Measurements from ENCODE around the gene NEDD1.

Gene NEDD1

GRCh38 chr12:96906849-96907670 is at the start of gene NEDD1:
Gene NEDD1 (plus strand): TSS chr12:96907257. CDS start chr12:96909760, 2,503 bp downstream.
- DNase-seq (ENCODE audit: low read depth in 2 of 2, low spot score in 1 of 2) = peak; percentile 54 to 65

- DNase-seq (ENCODE audit: low read depth in 2 of 2, low spot score in 1 of 2) = no peak
Measured at GRCh38 chr12:96858162-96858561, 48.9 kb upstream of the NEDD1 start.

- DNase-seq (ENCODE audit: low read depth in 2 of 2, low spot score in 1 of 2) = no peak
Measured at GRCh38 chr12:96861656-96862055, 45.4 kb upstream of the NEDD1 start.

- DNase-seq (ENCODE audit: low read depth in 2 of 2, low spot score in 1 of 2) = no peak
Measured at GRCh38 chr12:96862326-96862725, 44.7 kb upstream of the NEDD1 start.

- DNase-seq (ENCODE audit: low read depth in 2 of 2, low spot score in 1 of 2) = no peak
Measured at GRCh38 chr12:96864335-96864734, 42.7 kb upstream of the NEDD1 start.

- DNase-seq (ENCODE audit: low read depth in 2 of 2, low spot score in 1 of 2) = no peak
Measured at GRCh38 chr12:96866801-96867590, 40.1 kb upstream of the NEDD1 start.

GRCh38 chr12:96870946-96871345 is 36.1 kb upstream of the NEDD1 start:
- no peak for DNase-seq (ENCODE audit: low read depth in 2 of 2, low spot score in 1 of 2)

- DNase-seq (ENCODE audit: low read depth in 2 of 2, low spot score in 1 of 2) = no peak
Measured at GRCh38 chr12:96872961-96873360, 34.1 kb upstream of the NEDD1 start.

GRCh38 chr12:96874211-96874610 is 32.8 kb upstream of the NEDD1 start:
- DNase-seq (ENCODE audit: low read depth in 2 of 2, low spot score in 1 of 2) = no peak

GRCh38 chr12:96876966-96877365 is 30.1 kb upstream of the NEDD1 start:
- DNase-seq (ENCODE audit: low read depth in 2 of 2, low spot score in 1 of 2) = no peak

GRCh38 chr12:96878704-96879103 is 28.4 kb upstream of the NEDD1 start:
- DNase-seq (ENCODE audit: low read depth in 2 of 2, low spot score in 1 of 2) = no peak

- DNase-seq (ENCODE audit: low read depth in 2 of 2, low spot score in 1 of 2) = no peak
Measured at GRCh38 chr12:96879301-96879700, 27.8 kb upstream of the NEDD1 start.

GRCh38 chr12:96880220-96880619 is 26.8 kb upstream of the NEDD1 start:
- DNase-seq (ENCODE audit: low read depth in 2 of 2, low spot score in 1 of 2) = no peak

GRCh38 chr12:96881608-96882007 is 25.4 kb upstream of the NEDD1 start:
- DNase-seq (ENCODE audit: low read depth in 2 of 2, low spot score in 1 of 2) = no peak

- DNase-seq (ENCODE audit: low read depth in 2 of 2, low spot score in 1 of 2) = no peak
Measured at GRCh38 chr12:96882862-96883261, 24.2 kb upstream of the NEDD1 start.

GRCh38 chr12:96883571-96883970 is 23.5 kb upstream of the NEDD1 start:
- no peak for DNase-seq (ENCODE audit: low read depth in 2 of 2, low spot score in 1 of 2)

GRCh38 chr12:96886998-96887677 is 19.9 kb upstream of the NEDD1 start:
- no peak for DNase-seq (ENCODE audit: low read depth in 2 of 2, low spot score in 1 of 2)

- no peak for DNase-seq (ENCODE audit: low read depth in 2 of 2, low spot score in 1 of 2)
Measured at GRCh38 chr12:96889273-96889933, 17.7 kb upstream of the NEDD1 start.

GRCh38 chr12:96890331-96890730 is 16.7 kb upstream of the NEDD1 start:
- no peak for DNase-seq (ENCODE audit: low read depth in 2 of 2, low spot score in 1 of 2)

GRCh38 chr12:96892104-96892503 is 15.0 kb upstream of the NEDD1 start:
- no peak for DNase-seq (ENCODE audit: low read depth in 2 of 2, low spot score in 1 of 2)

- DNase-seq (ENCODE audit: low read depth in 2 of 2, low spot score in 1 of 2) = no peak
Measured at GRCh38 chr12:96897421-96897820, 9.6 kb upstream of the NEDD1 start.

All from stimulated activated CD8-positive, alpha-beta memory T cell treated with anti-CD3 and anti-CD28 coated beads, Interleukin-4, amount 100 ng/mL, for 4 hours (primary cell).